ENCODE results near the gene TTLL10. TPM values are rescaled to one million over a fixed set of nuclear protein-coding genes. Genes with fewer than 3 reads are reported as not detected.

TTLL10 gene
- polyA plus RNA-seq, 1 donor (not counting 4 experiments of a cell fraction or from before 2014, with no cell fraction given): not detected

GRCh38 chr1:1153874-1154273 lies 19.8 kb upstream of the TTLL10 start:
- no peaks in the 10 kb centered on the region for H4K20me1 ChIP-seq (ENCODE audit: control insufficient read depth, extremely low read depth, insufficient read depth, low read length)
- no peak for TF ChIP-seq CTCF (optimal IDR thresholded peaks at IDR 0.05 in 1 of 3, IDR thresholded peaks at IDR 0.05 in 1 of 3, conservative IDR thresholded peaks at IDR 0.05 in 1 of 3; ENCODE audit: extremely low read depth in 1 of 3, insufficient read depth in 2 of 3, low read length in 3 of 3)
- no peak for TF ChIP-seq EZH2 (IDR thresholded peaks at IDR 0.05; ENCODE audit: low read length)
- H3K4me3 ChIP-seq (ENCODE audit: control insufficient read depth in 2 of 3, extremely low read depth in 1 of 3, insufficient read depth in 2 of 3, low read depth in 1 of 3, low read length in 3 of 3): no peak overlapping the region
- H3K4me2 ChIP-seq (ENCODE audit: control insufficient read depth, extremely low read depth, insufficient read depth, low read depth, low read length): no peak overlapping the region
- H3K9me1 ChIP-seq (ENCODE audit: control insufficient read depth, extremely low read depth, insufficient read depth, low read length): no peaks in the 10 kb centered on the region
- H3K4me1 ChIP-seq (ENCODE audit: control insufficient read depth, extremely low read depth, insufficient read depth, low read length): peaks cover 16% of the 10 kb centered on the region
- H3K27ac ChIP-seq (ENCODE audit: control insufficient read depth, insufficient read depth, low read length): no peak overlapping the region
- H3K79me2 ChIP-seq (ENCODE audit: control insufficient read depth, insufficient read depth, low read length): no peaks in the 10 kb centered on the region
- DNase-seq (ENCODE audit: low read depth, low spot score) (no peak), FAIRE-seq (no peak)
- no peak overlapping the region for H2AFZ ChIP-seq (ENCODE audit: control insufficient read depth, low read length)
- H3K9ac ChIP-seq (ENCODE audit: control insufficient read depth, extremely low read depth, insufficient read depth, low read length): no peak overlapping the region
- dilution Hi-C loops (cut with MboI; ENCODE audit: extremely low pct_ligation_motif_present, low sequenced_read_pairs): no loop called here
- no peaks in the 10 kb centered on the region for H3K36me3 ChIP-seq (ENCODE audit: control insufficient read depth in 2 of 2, extremely low read depth in 1 of 2, insufficient read depth in 2 of 2, low read length in 2 of 2)
- H3K9me3 ChIP-seq (ENCODE audit: control insufficient read depth, low read depth, low read length): peaks cover 2% of the 10 kb centered on the region
- no peaks in the 10 kb centered on the region for H3K27me3 ChIP-seq (ENCODE audit: control insufficient read depth, extremely low read depth, insufficient read depth, low read length)

- dilution Hi-C loops (cut with MboI; ENCODE audit: extremely low pct_ligation_motif_present, low sequenced_read_pairs): no loop called here
- FAIRE-seq: no peak
- TF ChIP-seq EZH2 (IDR thresholded peaks at IDR 0.05; ENCODE audit: low read length) (no peak), CTCF (optimal IDR thresholded peaks at IDR 0.05 in 1 of 3, IDR thresholded peaks at IDR 0.05 in 1 of 3, conservative IDR thresholded peaks at IDR 0.05 in 1 of 3; ENCODE audit: extremely low read depth in 1 of 3, insufficient read depth in 2 of 3, low read length in 3 of 3) (no peak)
These were observed 18.4 kb upstream of the TTLL10 start for GRCh38 chr1:1155258-1155657.

More at GRCh38 chr1:1155258-1155657, 18.4 kb upstream of the TTLL10 start:
- H4K20me1 ChIP-seq (ENCODE audit: control insufficient read depth, extremely low read depth, insufficient read depth, low read length): no peaks in the 10 kb centered on the region
- H3K27ac ChIP-seq (ENCODE audit: control insufficient read depth, insufficient read depth, low read length): no peak overlapping the region
- H3K9me1 ChIP-seq (ENCODE audit: control insufficient read depth, extremely low read depth, insufficient read depth, low read length): no peaks in the 10 kb centered on the region
- no peaks in the 10 kb centered on the region for H3K36me3 ChIP-seq (ENCODE audit: control insufficient read depth in 2 of 2, extremely low read depth in 1 of 2, insufficient read depth in 2 of 2, low read length in 2 of 2)
- H3K4me2 ChIP-seq (ENCODE audit: control insufficient read depth, extremely low read depth, insufficient read depth, low read depth, low read length): no peak overlapping the region
- H3K27me3 ChIP-seq (ENCODE audit: control insufficient read depth, extremely low read depth, insufficient read depth, low read length): no peaks in the 10 kb centered on the region
- DNase-seq (ENCODE audit: low read depth, low spot score): no peak
- H3K79me2 ChIP-seq (ENCODE audit: control insufficient read depth, insufficient read depth, low read length): no peaks in the 10 kb centered on the region
- no peak overlapping the region for H3K4me3 ChIP-seq (ENCODE audit: control insufficient read depth in 2 of 3, extremely low read depth in 1 of 3, insufficient read depth in 2 of 3, low read depth in 1 of 3, low read length in 3 of 3)
- H3K4me1 ChIP-seq (ENCODE audit: control insufficient read depth, extremely low read depth, insufficient read depth, low read length): peaks cover 12% of the 10 kb centered on the region
- no peak overlapping the region for H3K9ac ChIP-seq (ENCODE audit: control insufficient read depth, extremely low read depth, insufficient read depth, low read length)
- H3K9me3 ChIP-seq (ENCODE audit: control insufficient read depth, low read depth, low read length): peaks cover 2% of the 10 kb centered on the region
- no peak overlapping the region for H2AFZ ChIP-seq (ENCODE audit: control insufficient read depth, low read length)

All from keratinocyte (primary cell).